H9 (cell line): ENCODE measurements around the gene KIF1A. TPM values are rescaled to one million over a fixed set of nuclear protein-coding genes. Genes with fewer than 3 reads are reported as not detected.

ENCODE experiments used
- DNase-seq: peaks from one replicate; pipeline ENCODE4 v3.0.0-alpha.2; 2017
- H2AFZ ChIP-seq: one replicate; pipeline ENCODE4 v1.6.1; 2013; ENCODE audit warnings: mild to moderate bottlenecking, low read length, control low read depth, moderate library complexity
- H2AK5ac ChIP-seq: 2 replicates; pipeline ENCODE4 v1.6.1; 2013; ENCODE audit warnings: low read length, control low read depth, mixed read lengths; ENCODE audit not compliant: insufficient read length
- H2BK120ac ChIP-seq: one replicate; pipeline ENCODE4 v1.6.1; 2013; ENCODE audit warnings: low read depth, mild to moderate bottlenecking, low read length, control low read depth, inconsistent platforms; ENCODE audit not compliant: poor library complexity, severe bottlenecking
- H2BK12ac ChIP-seq: 2 replicates; pipeline ENCODE4 v1.6.1; 2013; ENCODE audit warnings: low read length, control low read depth, mixed read lengths, low read depth; ENCODE audit not compliant: insufficient read length
- H2BK15ac ChIP-seq: 2 replicates; pipeline ENCODE4 v1.6.1; 2013; ENCODE audit warnings: low read depth, low read length, control low read depth
- H2BK20ac ChIP-seq: one replicate; pipeline ENCODE4 v1.6.1; 2013; ENCODE audit warnings: low read depth, mild to moderate bottlenecking, low read length, control low read depth, inconsistent platforms; ENCODE audit not compliant: poor library complexity, severe bottlenecking
- H2BK5ac ChIP-seq: 2 replicates; pipeline ENCODE4 v1.6.1; 2013; ENCODE audit warnings: low read length, control low read depth, mixed read lengths; ENCODE audit not compliant: insufficient read length
- H3K14ac ChIP-seq: 2 replicates; pipeline ENCODE4 v1.6.1; 2013; ENCODE audit warnings: low read length, control low read depth; ENCODE audit not compliant: insufficient read depth
- H3K18ac ChIP-seq: 2 replicates; pipeline ENCODE4 v1.6.1; 2013; ENCODE audit warnings: low read depth, mild to moderate bottlenecking, mixed read lengths, low read length, control low read depth; ENCODE audit not compliant: insufficient read length
- H3K23ac ChIP-seq: 2 replicates; pipeline ENCODE4 v1.6.1; 2013; ENCODE audit warnings: low read length, control low read depth, mixed read lengths, low read depth; ENCODE audit not compliant: insufficient read length
- H3K23me2 ChIP-seq: 2 replicates; pipeline ENCODE4 v1.6.1; 2013; ENCODE audit warnings: low read depth, mild to moderate bottlenecking, mixed read lengths, low read length, control low read depth; ENCODE audit not compliant: insufficient read length, poor library complexity, severe bottlenecking
- H3K27ac ChIP-seq: 2 replicates; pipeline ENCODE4 v1.5.1; 2013; ENCODE audit warnings: low read length, control low read depth, mixed read lengths, low read depth; ENCODE audit not compliant: insufficient read length
- H3K27me3 ChIP-seq: 2 replicates; pipeline ENCODE4 v1.6.1; 2013; ENCODE audit warnings: low read length, control low read depth, inconsistent platforms; ENCODE audit not compliant: insufficient read depth
- H3K4ac ChIP-seq: 2 replicates; pipeline ENCODE4 v1.6.1; 2013; ENCODE audit warnings: low read depth, mild to moderate bottlenecking, control low read depth, inconsistent platforms, low read length, moderate library complexity
- H3K4me1 ChIP-seq: 2 replicates; pipeline ENCODE4 v1.6.1; 2013; ENCODE audit warnings: low read length, control low read depth, inconsistent platforms; ENCODE audit not compliant: insufficient read depth
- H3K4me2 ChIP-seq: 2 replicates; pipeline ENCODE4 v1.6.1; 2013; ENCODE audit warnings: low read length, control low read depth, mixed read lengths; ENCODE audit not compliant: insufficient read length, insufficient read depth
- H3K56ac ChIP-seq: 2 replicates; pipeline ENCODE4 v1.6.1; 2013; ENCODE audit warnings: low read depth, mild to moderate bottlenecking, mixed read lengths, low read length, control low read depth; ENCODE audit not compliant: insufficient read length
- H3K79me1 ChIP-seq: 2 replicates; pipeline ENCODE4 v1.6.1; 2013; ENCODE audit warnings: low read depth, mild to moderate bottlenecking, moderate library complexity, low read length, control low read depth, inconsistent platforms; ENCODE audit not compliant: insufficient read depth, poor library complexity, severe bottlenecking
- H3K79me2 ChIP-seq: 2 replicates; pipeline ENCODE4 v1.6.1; 2013; ENCODE audit warnings: low read length, control low read depth, inconsistent platforms; ENCODE audit not compliant: insufficient read depth
- H3K9ac ChIP-seq: 2 replicates; pipeline ENCODE4 v1.6.1; 2013; ENCODE audit warnings: low read length, control low read depth, mixed read lengths; ENCODE audit not compliant: insufficient read length; ENCODE audit errors: extremely low read depth
- H3K9me3 ChIP-seq: one replicate; pipeline ENCODE4 v1.6.1; 2013; ENCODE audit warnings: low read depth, low read length, inconsistent platforms; ENCODE audit not compliant: control insufficient read depth
- H3T11ph ChIP-seq: one replicate; pipeline ENCODE4 v1.6.1; 2013; ENCODE audit warnings: mild to moderate bottlenecking, low read length, control low read depth, inconsistent platforms
- H4K20me1 ChIP-seq: one replicate; pipeline ENCODE4 v1.6.1; 2013; ENCODE audit not compliant: control insufficient read depth, insufficient read length, insufficient read depth
- H4K5ac ChIP-seq: 2 replicates; pipeline ENCODE4 v1.6.1; 2013; ENCODE audit warnings: low read depth, mild to moderate bottlenecking, mixed read lengths, low read length, control low read depth; ENCODE audit not compliant: insufficient read length
- H4K8ac ChIP-seq: replicated peaks from 2 replicates; pipeline ENCODE4 v1.6.1; 2013; ENCODE audit warnings: low read length, control low read depth, mixed read lengths, low read depth; ENCODE audit not compliant: insufficient read length
- H4K91ac ChIP-seq: 2 replicates; pipeline ENCODE4 v1.6.1; 2013; ENCODE audit warnings: low read depth, mild to moderate bottlenecking, moderate library complexity, mixed read lengths, low read length, control low read depth; ENCODE audit not compliant: insufficient read length
- H3K27ac Mint-ChIP-seq, 3 experiments: 2 replicates in 2 of 3; 3 replicates in 1 of 3; pipeline ENCODE4 v1.8.0; 2020 to 2021; ENCODE audit warnings: mixed read lengths in 3 of 3, mild to moderate bottlenecking in 1 of 3, moderate library complexity in 1 of 3
- H3K27me3 Mint-ChIP-seq: 2 replicates; pipeline ENCODE4 v1.8.0; 2021; ENCODE audit warnings: low read depth, mild to moderate bottlenecking, moderate library complexity, mixed read lengths
- H3K36me3 Mint-ChIP-seq, 3 experiments: 2 replicates in 2 of 3; 3 replicates in 1 of 3; pipeline ENCODE4 v1.8.0; 2020 to 2021; ENCODE audit warnings: low read depth in 3 of 3, mixed read lengths in 3 of 3; ENCODE audit not compliant: insufficient read depth in 1 of 3
- H3K4me1 Mint-ChIP-seq, 2 experiments: 2 replicates each; pipeline ENCODE4 v1.8.0; 2020; ENCODE audit warnings: mixed read lengths in 2 of 2
- H3K4me3 Mint-ChIP-seq, 2 experiments: 2 replicates in 1 of 2; 3 replicates in 1 of 2; pipeline ENCODE4 v1.8.0; 2020 to 2021; ENCODE audit warnings: mild to moderate bottlenecking in 2 of 2, mixed read lengths in 2 of 2, moderate library complexity in 1 of 2
- H3K9me3 Mint-ChIP-seq, 2 experiments: 2 replicates in 1 of 2; 3 replicates in 1 of 2; pipeline ENCODE4 v1.8.0; 2020; ENCODE audit warnings: mild to moderate bottlenecking in 2 of 2, mixed read lengths in 2 of 2, moderate library complexity in 1 of 2
- CTCF ChIP-seq: fragments of 200-600 bp; sonication (generic); conservative IDR thresholded peaks from 3 replicates; pipeline ENCODE4 v1.8.0; 2021; ENCODE audit warnings: antibody characterized with exemption, mild to moderate bottlenecking
- whole genome bisulfite sequencing: extraction: QIAGEN DNeasy Blood & Tissue Kit; methylation state at CpG from one replicate; pipeline ENCODE4 v1.1.7; 2013; ENCODE audit warnings: missing lambda C conversion rate, low lambda C conversion rate, mixed read lengths; ENCODE audit not compliant: insufficient read length; ENCODE audit errors: extremely low coverage; 5-methylcytosine and 5-hydroxymethylcytosine counted together
- total RNA-seq: library from RNA; stranded (reverse); gene quantifications from 2 replicates; pipeline ENCODE4 v1.2.1, GENCODE V29; 2021

KIF1A gene
- total RNA-seq, 1 experiment from 2014 or later = 204 TPM

DNA sequence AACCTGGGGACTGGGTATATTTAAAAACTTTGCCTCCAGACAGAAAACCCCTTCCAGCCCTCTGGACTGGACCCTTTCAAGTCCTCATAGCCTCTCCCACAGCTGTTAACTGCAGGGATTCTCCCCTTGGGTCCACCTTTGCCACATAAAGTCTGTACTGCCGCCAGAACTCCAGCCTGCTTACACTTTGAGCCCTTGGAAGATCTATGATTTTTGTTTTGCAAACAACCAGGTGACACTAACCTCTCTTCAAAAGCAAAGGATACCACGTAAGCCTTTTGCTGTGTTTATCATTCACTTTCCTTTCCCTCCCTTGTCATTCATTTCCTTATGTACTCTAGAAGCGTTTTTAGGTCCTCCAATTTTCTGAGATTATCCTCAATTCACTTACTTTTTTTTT, 44.5 kb upstream of the KIF1A start:
- H2BK5ac ChIP-seq = no peak overlapping the region

More for the DNA sequence above, 44.5 kb upstream of the KIF1A start:
- Histone ChIP-seq H3K27ac (no peak overlapping the region), H4K91ac (no peak overlapping the region), H3K4me1 (no peaks in the 10 kb centered on the region), H4K20me1 (no peaks in the 10 kb centered on the region), H3K18ac (no peak overlapping the region), H3K9ac (no peak overlapping the region), H2AFZ (no peak overlapping the region), H4K8ac (no peak overlapping the region), H2BK15ac (no peak overlapping the region), H3K9me3 (no peaks in the 10 kb centered on the region), H3K14ac (no peak overlapping the region), H3K56ac (no peak overlapping the region), H3K4me2 (no peak overlapping the region), H3T11ph (no peak overlapping the region), H2BK20ac (no peak overlapping the region), H3K27me3 (no peaks in the 10 kb centered on the region), H3K23me2 (no peaks in the 10 kb centered on the region), H4K5ac (no peak overlapping the region), H3K4ac (no peak overlapping the region), H2BK120ac (no peak overlapping the region), H3K79me2 (no peaks in the 10 kb centered on the region), H3K23ac (no peak overlapping the region), H2BK12ac (no peak overlapping the region), H3K79me1 (no peaks in the 10 kb centered on the region), H2AK5ac (no peak overlapping the region)
- no peak for TF ChIP-seq CTCF
- H3K27ac Mint-ChIP-seq = no peak overlapping the region
- peaks cover 2% of the 10 kb centered on the region for H3K27me3 Mint-ChIP-seq
- no CpG with 5 or more reads among the region's 3 CpGs for WGBS
- no peaks in the 10 kb centered on the region; a peak in 1 of 4 replicates for H3K4me1 Mint-ChIP-seq
- H3K36me3 Mint-ChIP-seq = no peaks in the 10 kb centered on the region
- no peak overlapping the region for H3K4me3 Mint-ChIP-seq
- no peak for DNase-seq
- H3K9me3 Mint-ChIP-seq = no peaks in the 10 kb centered on the region
